Fibroblast of lung (primary cell): ENCODE data around the gene GNPTAB. TPM values are rescaled to one million over a fixed set of nuclear protein-coding genes. Genes with fewer than 3 reads are reported as not detected.
"Not testable (repeated sequence)": the region's sequence is repeated elsewhere in the genome, so short reads cannot be mapped to it uniquely, and the experiment has no call there.

ENCODE experiments used
- DNase-seq, 2 donors: peaks; one replicate each; pipeline versions ENCODE4 v3.0.0 to v3.0.0-alpha.2; 2010; ENCODE audit warnings: low read depth in 2 of 2
- H2AFZ ChIP-seq: 2 replicates; pipeline ENCODE4 v1.5.1; 2012; ENCODE audit warnings: low read length, control low read depth, inconsistent platforms
- H3K27ac ChIP-seq: 2 replicates; pipeline ENCODE4 v1.5.1; 2011; ENCODE audit warnings: low read length, control low read depth; ENCODE audit not compliant: insufficient read depth
- H3K27me3 ChIP-seq: 2 replicates; pipeline ENCODE4 v1.5.1; 2011; ENCODE audit warnings: mild to moderate bottlenecking, low read length; ENCODE audit not compliant: control insufficient read depth, insufficient read depth
- H3K36me3 ChIP-seq: 2 replicates; pipeline ENCODE4 v1.5.1; 2011; ENCODE audit warnings: low read length; ENCODE audit not compliant: control insufficient read depth, insufficient read depth
- H3K4me1 ChIP-seq: 2 replicates; pipeline ENCODE4 v1.5.1; 2011; ENCODE audit warnings: low read length; ENCODE audit not compliant: control insufficient read depth, insufficient read depth; ENCODE audit errors: extremely low read depth
- H3K4me2 ChIP-seq: 2 replicates; pipeline ENCODE4 v1.5.1; 2011; ENCODE audit warnings: low read length, control low read depth; ENCODE audit not compliant: insufficient read depth; ENCODE audit errors: extremely low read depth
- H3K4me3 ChIP-seq, 4 experiments: fragments of 200-600 bp in 1 of 4; sonication (generic) in 1 of 4; replicated peaks in 1 of 4; 2 replicates each; pipeline ENCODE4 v1.5.1; 2011 to 2016; ENCODE audit warnings: low read length in 4 of 4, low read depth in 3 of 4, mild to moderate bottlenecking in 3 of 4, control low read depth in 2 of 4, inconsistent platforms in 1 of 4, mixed read lengths in 1 of 4; ENCODE audit not compliant: insufficient read depth in 1 of 4; ENCODE audit errors: control extremely low read depth in 1 of 4
- H3K79me2 ChIP-seq: 2 replicates; pipeline ENCODE4 v1.5.1; 2012; ENCODE audit warnings: mild to moderate bottlenecking, low read length, inconsistent platforms; ENCODE audit not compliant: control insufficient read depth, insufficient read depth
- H3K9ac ChIP-seq: 2 replicates; pipeline ENCODE4 v1.5.1; 2011; ENCODE audit warnings: mild to moderate bottlenecking, low read length, control low read depth; ENCODE audit not compliant: insufficient read depth
- H3K9me3 ChIP-seq: 2 replicates; pipeline ENCODE4 v1.5.1; 2012; ENCODE audit warnings: low read depth, low read length; ENCODE audit not compliant: control insufficient read depth, insufficient read depth
- H4K20me1 ChIP-seq: 2 replicates; pipeline ENCODE4 v1.5.1; 2011; ENCODE audit warnings: low read length; ENCODE audit not compliant: control insufficient read depth, insufficient read depth; ENCODE audit errors: extremely low read depth
- CTCF ChIP-seq, 2 donors: IDR thresholded peaks in 1 of 2; conservative IDR thresholded peaks in 1 of 2; 1 replicate in 1 of 2; 2 replicates in 1 of 2; pipeline ENCODE4 v1.5.1; 2011 to 2012; ENCODE audit warnings: low read length in 2 of 2, control low read depth in 1 of 2, inconsistent platforms in 1 of 2, low read depth in 1 of 2, mild to moderate bottlenecking in 1 of 2
- EZH2 ChIP-seq: IDR thresholded peaks from 2 replicates; pipeline ENCODE4 v1.5.1; 2012; ENCODE audit warnings: low read length, control low read depth, mild to moderate bottlenecking; ENCODE audit errors: missing control alignments
- polyA plus RNA-seq, 2 donors: library from polyadenylated mRNA; depleted of rRNA in 1 of 2; stranded (reverse) in 1 of 2; unstranded in 1 of 2; fragments of >200 nt; gene quantifications; 2 replicates each; pipeline ENCODE4 v1.2.1, GENCODE V29; 2011 to 2012; ENCODE audit warnings: missing spikeins in 1 of 2
- total RNA-seq: library from RNA; depleted of rRNA; stranded (reverse); fragments of >200 nt; gene quantifications from 2 replicates; pipeline ENCODE4 v1.2.1, GENCODE V29; 2014

The GNPTAB gene
- total and polyA plus RNA-seq, 2 donors (not counting 1 experiment from before 2014, with no cell fraction given), result 49.7 to 58.4 TPM

- H3K79me2 ChIP-seq, result peaks cover 2% of the 10 kb centered on the region
- TF ChIP-seq EZH2 (no peak), CTCF (conservative IDR thresholded peaks at IDR 0.05 in 1 of 2, IDR thresholded peaks at IDR 0.05 in 1 of 2; ENCODE audit: low read depth in 1 of 2, low read length in 2 of 2) (peak in 1 of 2 donors; percentile 24)
- H3K9ac ChIP-seq, result no peak overlapping the region
- peak; percentile 15 to 18 for DNase-seq
- no peaks in the 10 kb centered on the region for H3K9me3 ChIP-seq
- no peak overlapping the region for H3K27ac ChIP-seq
- no peak overlapping the region for H2AFZ ChIP-seq
- H3K36me3 ChIP-seq, result no peaks in the 10 kb centered on the region
- H3K4me1 ChIP-seq, result no peaks in the 10 kb centered on the region
- H3K4me2 ChIP-seq, result no peak overlapping the region
- H4K20me1 ChIP-seq, result no peaks in the 10 kb centered on the region
- H3K4me3 ChIP-seq, result no peak overlapping the region
- no peaks in the 10 kb centered on the region for H3K27me3 ChIP-seq
Observed at GRCh38 chr12:101823891-101824290, 6.9 kb downstream of the GNPTAB start.

GRCh38 chr12:101823039-101823438 lies 7.7 kb downstream of the GNPTAB start:
- TF ChIP-seq CTCF (conservative IDR thresholded peaks at IDR 0.05 in 1 of 2, IDR thresholded peaks at IDR 0.05 in 1 of 2; ENCODE audit: low read depth in 1 of 2, low read length in 2 of 2) (no peak), EZH2 (no peak)
- Histone ChIP-seq H2AFZ (no peak overlapping the region), H3K27me3 (no peaks in the 10 kb centered on the region), H3K9me3 (no peaks in the 10 kb centered on the region), H3K9ac (no peak overlapping the region), H3K79me2 (no peaks in the 10 kb centered on the region), H3K27ac (no peak overlapping the region), H3K36me3 (no peaks in the 10 kb centered on the region), H3K4me1 (no peaks in the 10 kb centered on the region), H4K20me1 (no peaks in the 10 kb centered on the region), H3K4me2 (no peak overlapping the region), H3K4me3 (no peak overlapping the region)
- no peak for DNase-seq

- H3K9me3 ChIP-seq, result no peaks in the 10 kb centered on the region
- H3K4me3 ChIP-seq, result no peak overlapping the region
- H4K20me1 ChIP-seq, result no peaks in the 10 kb centered on the region
- no peaks in the 10 kb centered on the region for H3K4me1 ChIP-seq
- no peaks in the 10 kb centered on the region for H3K36me3 ChIP-seq
- no peak for DNase-seq
- H2AFZ ChIP-seq, result no peak overlapping the region
- H3K79me2 ChIP-seq, result no peaks in the 10 kb centered on the region
- no peaks in the 10 kb centered on the region for H3K27me3 ChIP-seq
- no peak overlapping the region for H3K9ac ChIP-seq
- no peak for TF ChIP-seq EZH2
- TF ChIP-seq CTCF (conservative IDR thresholded peaks at IDR 0.05 in 1 of 2, IDR thresholded peaks at IDR 0.05 in 1 of 2; ENCODE audit: low read depth in 1 of 2, low read length in 2 of 2), result no peak
- no peak overlapping the region for H3K4me2 ChIP-seq
- H3K27ac ChIP-seq, result no peak overlapping the region
Observed at GRCh38 chr12:101819467-101819866, 11.3 kb downstream of the GNPTAB start.

GRCh38 chr12:101818689-101819088 lies 12.1 kb downstream of the GNPTAB start:
- DNase-seq, H2AFZ ChIP-seq, H3K79me2 ChIP-seq, H3K4me3 ChIP-seq, H3K9me3 ChIP-seq, H3K4me2 ChIP-seq, H4K20me1 ChIP-seq, H3K27ac ChIP-seq, H3K27me3 ChIP-seq, H3K9ac ChIP-seq, H3K36me3 ChIP-seq, H3K4me1 ChIP-seq: not testable (repeated sequence)
